Left hindlimb (tissue), 1 donor: ENCODE results near the gene L3MBTL4.
"Not testable (repeated sequence)": the region's sequence is repeated elsewhere in the genome, so short reads cannot be mapped to it uniquely, and the experiment has no call there.

Experiments
- DNase-seq: peaks from one replicate; pipeline ENCODE4 v3.0.0-alpha.2; 2018

The L3MBTL4 gene

GRCh38 chr18:6294148-6294784 is 120.4 kb downstream of the L3MBTL4 start:
- DNase-seq: no peak

GRCh38 chr18:6289843-6290242 is 124.9 kb downstream of the L3MBTL4 start:
- no peak for DNase-seq

GRCh38 chr18:6286585-6286984 is 128.1 kb downstream of the L3MBTL4 start:
- DNase-seq: no peak

- DNase-seq: no peak
Measured at GRCh38 chr18:6284761-6285160, 129.9 kb downstream of the L3MBTL4 start.

GRCh38 chr18:6284300-6284699 is 130.4 kb downstream of the L3MBTL4 start:
- DNase-seq: no peak

GRCh38 chr18:6281874-6282273 is 132.8 kb downstream of the L3MBTL4 start:
- no peak for DNase-seq

GRCh38 chr18:6280211-6280743 is 134.4 kb downstream of the L3MBTL4 start:
- DNase-seq: no peak

GRCh38 chr18:6279308-6279707 is 135.4 kb downstream of the L3MBTL4 start:
- no peak for DNase-seq

GRCh38 chr18:6273423-6273822 is 141.3 kb downstream of the L3MBTL4 start:
- no peak for DNase-seq

GRCh38 chr18:6272144-6272543 is 142.6 kb downstream of the L3MBTL4 start:
- DNase-seq: not testable (repeated sequence)

GRCh38 chr18:6271585-6271984 is 143.1 kb downstream of the L3MBTL4 start:
- DNase-seq: no peak

GRCh38 chr18:6270771-6271216 is 143.9 kb downstream of the L3MBTL4 start:
- DNase-seq: no peak

GRCh38 chr18:6269660-6270332 is 144.9 kb downstream of the L3MBTL4 start:
- DNase-seq: no peak

GRCh38 chr18:6266212-6266611 is 148.5 kb downstream of the L3MBTL4 start:
- no peak for DNase-seq

GRCh38 chr18:6261938-6262337 is 152.8 kb downstream of the L3MBTL4 start:
- no peak for DNase-seq

- not testable (repeated sequence) for DNase-seq
Measured at GRCh38 chr18:6259324-6259723, 155.4 kb downstream of the L3MBTL4 start.

GRCh38 chr18:6257950-6258349 is 156.8 kb downstream of the L3MBTL4 start:
- no peak for DNase-seq

- DNase-seq: no peak
Measured at GRCh38 chr18:6256521-6256920, 158.2 kb downstream of the L3MBTL4 start.

GRCh38 chr18:6255886-6256285 is 158.8 kb downstream of the L3MBTL4 start:
- no peak for DNase-seq

GRCh38 chr18:6255116-6255705 is 159.5 kb downstream of the L3MBTL4 start:
- no peak for DNase-seq

GRCh38 chr18:6254456-6254855 is 160.3 kb downstream of the L3MBTL4 start:
- DNase-seq: no peak

- DNase-seq: no peak
Measured at GRCh38 chr18:6251084-6251483, 163.6 kb downstream of the L3MBTL4 start.

GRCh38 chr18:6249788-6250187 is 164.9 kb downstream of the L3MBTL4 start:
- no peak for DNase-seq

GRCh38 chr18:6249170-6249569 is 165.5 kb downstream of the L3MBTL4 start:
- no peak for DNase-seq
